Right ventricle myocardium inferior (tissue), 1 donor: Measurements from ENCODE around the gene PDE4D. TPM values are rescaled to one million over a fixed set of nuclear protein-coding genes. Genes with fewer than 3 reads are reported as not detected.
"Not testable (repeated sequence)": the region's sequence is repeated elsewhere in the genome, so short reads cannot be mapped to it uniquely, and the experiment has no call there.

Source experiments
- ATAC-seq: fragments of 200-7000 bp; cut with Tn5 transposase; one replicate; pipeline ENCODE4 v1.9.1; 2020; ENCODE audit warnings: mild to moderate bottlenecking, moderate library complexity
- DNase-seq: peaks from one replicate; pipeline ENCODE4 v3.0.0; 2021; ENCODE audit errors: missing footprints
- intact Hi-C: fragments of 100-400 bp; cut with DNase I; formaldehyde crosslinking; loops from one replicate; pipeline ENCODE4 v1.11.0; 2022
- total RNA-seq: library from RNA; stranded (reverse); fragmentation: NEBNext Ultra II Directional; extraction: Animal tissue kit (Norgen Biotek cat#: 25700); gene quantifications from one replicate; pipeline ENCODE4 v1.2.1, GENCODE V29; 2021
- donor health status: DM: no; HTN: yes; CAD: no; lungs with severe emphysema.

Gene PDE4D
- total RNA-seq, 1 donor from 2014 or later: 36.7 TPM

- no peak for DNase-seq
- intact Hi-C loops: no loop called here
- ATAC-seq: no peak
Measured at GRCh38 chr5:59487772-59488729, 405.5 kb downstream of the PDE4D start.

DNA sequence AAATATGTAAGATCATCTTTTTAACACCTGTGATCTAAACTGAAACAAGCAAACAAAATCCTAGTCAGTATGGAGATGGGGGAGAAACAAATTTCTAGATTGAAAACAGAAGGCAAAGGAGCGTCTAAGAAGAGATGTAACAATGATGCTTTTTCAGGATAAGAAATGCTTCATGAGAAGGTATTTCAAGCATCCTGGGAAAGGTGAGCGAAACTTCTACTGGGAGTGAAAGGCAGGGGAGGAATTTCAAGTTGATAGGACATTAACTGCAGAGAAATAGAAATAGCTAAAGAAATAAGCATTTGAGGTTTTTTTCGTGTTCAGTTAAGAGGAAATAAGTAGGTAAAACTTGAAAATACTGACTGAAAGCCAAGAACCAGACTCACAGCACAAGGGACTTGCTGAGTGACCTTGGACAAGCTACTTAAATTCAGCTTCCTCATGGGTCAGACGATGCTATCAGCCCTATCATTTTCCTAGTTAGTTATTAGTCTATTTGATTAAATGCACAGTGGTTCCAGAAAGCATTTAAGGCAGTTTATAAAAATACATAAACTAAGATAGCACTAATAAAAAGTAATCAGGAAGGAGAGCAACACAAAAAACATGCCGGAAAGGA is 406.3 kb downstream of the PDE4D start:
- intact Hi-C loops: no loop called here

DNA sequence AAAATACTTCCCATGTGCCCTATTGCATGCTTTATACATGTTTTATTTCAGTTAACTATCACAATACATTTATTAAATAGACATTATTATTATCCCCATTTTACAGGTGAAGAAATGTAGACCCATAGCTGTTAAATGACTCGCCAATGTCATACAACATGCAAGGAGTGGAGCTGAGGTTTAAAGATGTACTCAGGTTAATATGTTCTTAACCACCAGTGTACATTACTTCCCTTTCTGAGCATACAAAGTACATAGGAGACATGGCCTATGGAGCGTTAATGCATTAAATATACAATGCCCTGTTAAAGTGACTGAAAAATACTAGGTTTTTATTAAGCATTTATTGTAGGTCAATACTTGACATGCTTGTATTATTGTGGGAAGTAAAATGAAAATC is 407.0 kb downstream of the PDE4D start:
- DNase-seq (no peak), ATAC-seq (no peak)
- intact Hi-C loops: no loop called here

More for the DNA sequence above, 406.3 kb downstream of the PDE4D start:
- ATAC-seq (no peak), DNase-seq (no peak)

GRCh38 chr5:59485629-59486439 is 407.7 kb downstream of the PDE4D start:
- DNase-seq: no peak
- no peak for ATAC-seq
- intact Hi-C loops: no loop called here

DNA sequence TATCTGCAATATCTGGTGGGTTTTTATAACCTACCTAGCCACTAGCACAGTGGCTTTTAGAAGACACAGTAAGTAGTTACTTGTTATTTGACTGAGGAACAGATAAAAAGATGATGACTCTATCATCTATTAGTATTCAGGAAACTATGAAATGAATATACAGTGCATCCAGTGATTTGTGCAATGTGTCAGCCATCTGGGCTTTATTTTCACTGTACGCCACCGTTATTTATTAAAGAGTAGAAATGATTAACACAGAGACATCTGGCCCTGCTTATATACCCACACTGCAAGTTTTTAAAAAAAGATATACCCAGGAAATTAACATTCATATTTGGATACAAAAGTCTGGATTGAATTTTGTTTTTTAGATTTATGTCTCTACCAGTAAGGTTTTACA is 408.4 kb downstream of the PDE4D start:
- ATAC-seq: no peak
- intact Hi-C loops: no loop called here
- no peak for DNase-seq

DNA sequence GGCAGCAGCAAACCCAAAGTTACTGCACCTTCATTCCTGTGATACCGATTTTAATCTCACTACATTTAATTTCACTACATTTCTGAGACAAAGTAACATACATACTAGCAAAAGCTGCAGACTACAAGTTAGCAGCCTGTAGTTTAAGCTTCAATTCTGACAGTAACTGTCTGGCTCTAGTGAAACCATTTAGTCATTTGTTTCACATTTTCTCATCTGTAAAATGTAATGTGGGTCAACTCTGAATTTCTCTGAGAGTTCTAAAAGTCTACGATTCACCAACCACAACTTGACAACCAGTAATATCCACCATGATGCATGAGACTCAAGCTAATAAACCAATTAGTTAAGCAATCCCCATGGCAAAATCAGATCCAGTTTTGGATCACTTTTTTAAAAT is 408.9 kb downstream of the PDE4D start:
- intact Hi-C loops: no loop called here
- DNase-seq: no peak

DNA sequence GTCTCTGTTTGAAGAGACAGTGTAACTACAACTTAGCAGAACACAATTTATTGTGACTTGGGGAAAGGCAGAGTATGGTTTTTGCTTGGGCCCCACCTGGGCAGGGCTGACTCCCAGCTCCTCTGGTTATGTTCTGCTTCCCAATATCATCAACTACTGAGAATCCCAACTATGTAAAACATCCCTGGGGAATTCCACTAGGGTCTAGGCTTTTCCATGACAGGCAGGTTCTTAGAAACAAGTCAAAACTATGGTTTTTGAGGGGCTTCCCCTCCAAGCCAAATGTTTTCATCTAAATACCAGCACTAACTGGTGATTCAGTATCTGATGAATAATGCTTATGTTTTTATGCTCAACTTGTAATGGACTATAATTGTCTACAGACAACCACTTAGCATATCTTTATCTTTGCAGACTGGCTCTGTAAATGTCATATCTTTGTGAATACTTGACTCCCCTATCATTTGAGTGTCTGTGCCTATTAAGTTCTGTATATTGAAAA is 409.5 kb downstream of the PDE4D start:
- DNase-seq (no peak), ATAC-seq (no peak)
- intact Hi-C loops: no loop called here

More for the DNA sequence above, 408.9 kb downstream of the PDE4D start:
- no peak for ATAC-seq

- DNase-seq: no peak
- ATAC-seq: no peak
- intact Hi-C loops: no loop called here
Measured at GRCh38 chr5:59479086-59479485, 414.4 kb downstream of the PDE4D start.

GRCh38 chr5:59474324-59474723 is 419.2 kb downstream of the PDE4D start:
- no peak for DNase-seq
- intact Hi-C loops: no loop called here
- no peak for ATAC-seq

GRCh38 chr5:59473611-59474010 is 419.9 kb downstream of the PDE4D start:
- no peak for ATAC-seq
- intact Hi-C loops: no loop called here
- DNase-seq: no peak

DNA sequence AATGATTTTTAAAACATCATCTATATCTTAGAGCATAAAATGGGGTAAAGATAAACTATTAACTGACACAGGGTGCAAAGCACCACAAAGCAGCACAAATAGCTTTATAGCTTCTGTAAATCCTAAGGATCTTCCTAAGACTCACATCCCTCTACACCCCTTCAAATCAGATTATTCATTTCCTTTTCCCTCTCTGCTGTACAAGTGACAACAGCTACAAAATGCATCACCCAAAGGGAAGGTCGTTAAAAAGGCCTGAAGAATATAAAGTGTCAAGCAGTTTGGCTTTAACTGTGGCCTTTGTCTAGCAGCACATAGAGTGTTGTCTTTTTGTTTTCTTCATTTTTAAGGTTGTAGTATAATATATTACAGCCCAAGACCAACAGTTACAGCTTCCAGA is 422.1 kb downstream of the PDE4D start:
- no peak for ATAC-seq
- intact Hi-C loops: no loop called here
- no peak for DNase-seq

DNA sequence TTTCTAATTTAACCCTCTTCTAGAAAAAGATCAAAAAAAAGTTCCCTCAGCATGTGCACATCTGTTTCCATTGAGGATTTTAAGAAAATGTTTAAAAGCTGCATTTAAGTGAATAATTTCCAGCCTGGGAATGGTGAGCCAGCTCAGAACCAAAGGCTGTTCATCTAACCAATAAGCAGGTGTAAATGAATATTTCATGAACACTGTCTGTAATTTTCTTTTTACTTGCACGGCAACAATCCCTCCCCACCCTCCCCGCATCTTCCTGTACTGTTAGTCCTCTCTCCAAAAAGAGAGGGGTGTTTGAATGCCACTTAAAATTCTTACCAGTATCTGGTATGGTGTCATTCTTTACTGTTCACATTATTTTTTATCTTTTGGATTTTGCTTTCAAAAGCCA is 425.6 kb downstream of the PDE4D start:
- intact Hi-C loops: no loop called here
- ATAC-seq (no peak), DNase-seq (no peak)

- DNase-seq (no peak), ATAC-seq (no peak)
- intact Hi-C loops: no loop called here
Measured at GRCh38 chr5:59466271-59466670, 427.3 kb downstream of the PDE4D start.

DNA sequence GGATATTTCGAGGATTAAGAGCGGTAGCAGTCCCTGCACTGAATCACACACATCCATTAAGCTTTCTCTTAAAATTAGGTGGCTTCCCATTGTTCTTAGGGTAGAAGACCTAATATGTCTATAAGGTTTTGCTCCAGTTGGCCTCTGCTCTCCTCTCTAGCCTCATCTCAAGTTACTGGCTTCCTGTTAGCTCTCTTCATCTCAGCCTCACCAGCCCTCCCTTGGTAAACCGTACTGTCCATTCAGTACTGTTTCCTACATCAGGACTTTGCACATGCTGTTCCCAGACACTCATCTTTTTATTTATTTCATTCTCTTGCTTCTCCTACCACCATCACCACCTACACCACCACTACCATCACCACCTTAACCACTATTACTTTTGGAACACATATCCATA is 428.6 kb downstream of the PDE4D start:
- DNase-seq (no peak), ATAC-seq (no peak)
- intact Hi-C loops: no loop called here

GRCh38 chr5:59463618-59464166 is 429.8 kb downstream of the PDE4D start:
- DNase-seq, intact Hi-C loops, ATAC-seq: not testable (repeated sequence)

- ATAC-seq: no peak
- intact Hi-C loops: no loop called here
Measured at GRCh38 chr5:59462956-59463355, 430.6 kb downstream of the PDE4D start.

GRCh38 chr5:59460368-59461153 is 433.0 kb downstream of the PDE4D start:
- peak; percentile 70 for ATAC-seq
- intact Hi-C loops: no loop called here
- DNase-seq: no peak

More at GRCh38 chr5:59462956-59463355, 430.6 kb downstream of the PDE4D start:
- no peak for DNase-seq
